PC-9 (cell line): ENCODE measurements around the gene ANO7.

Experiments used
- CTCF ChIP-seq: fragments of 200-600 bp; sonication (generic); conservative IDR thresholded peaks from 2 replicates; pipeline ENCODE4 v1.6.1; 2017; ENCODE audit warnings: mixed run types, antibody characterized with exemption, mild to moderate bottlenecking, moderate library complexity
- EZH2 ChIP-seq: fragments of 200-600 bp; sonication (generic); IDR thresholded peaks from 2 replicates; pipeline ENCODE4 v1.8.0; 2017; ENCODE audit warnings: antibody characterized with exemption, low read depth

DNA sequence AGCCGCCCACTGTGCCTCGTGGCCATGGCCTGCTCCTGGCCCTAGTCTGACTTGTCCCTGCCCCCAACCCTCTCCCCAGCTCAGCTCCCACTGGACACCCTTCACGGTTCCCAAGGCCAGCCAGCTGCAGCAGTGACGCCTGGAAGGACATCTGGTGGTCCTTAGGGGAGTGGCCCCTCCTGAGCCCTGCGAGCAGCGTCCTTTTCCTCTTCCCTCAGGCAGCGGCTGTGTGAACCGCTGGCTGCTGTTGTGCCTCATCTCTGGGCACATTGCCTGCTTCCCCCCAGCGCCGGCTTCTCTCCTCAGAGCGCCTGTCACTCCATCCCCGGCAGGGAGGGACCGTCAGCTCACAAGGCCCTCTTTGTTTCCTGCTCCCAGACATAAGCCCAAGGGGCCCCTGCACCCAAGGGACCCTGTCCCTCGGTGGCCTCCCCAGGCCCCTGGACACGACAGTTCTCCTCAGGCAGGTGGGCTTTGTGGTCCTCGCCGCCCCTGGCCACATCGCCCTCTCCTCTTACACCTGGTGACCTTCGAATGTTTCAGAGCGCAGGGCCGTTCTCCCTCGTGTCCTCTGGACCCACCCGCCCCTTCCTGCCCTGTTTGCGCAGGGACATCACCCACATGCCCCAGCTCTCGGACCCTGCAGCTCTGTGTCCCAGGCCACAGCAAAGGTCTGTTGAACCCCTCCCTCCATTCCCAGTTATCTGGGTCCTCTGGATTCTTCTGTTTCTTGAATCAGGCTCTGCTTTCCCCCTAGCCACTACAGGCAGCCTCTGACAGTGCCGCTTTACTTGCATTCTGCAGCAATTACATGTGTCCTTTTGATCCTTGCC is 35.8 kb downstream of the ANO7 start:
- TF ChIP-seq CTCF (no peak), EZH2 (no peak)
